IMR-90 (cell line): ENCODE data around the gene STAU1. TPM values are rescaled to one million over a fixed set of nuclear protein-coding genes. Genes with fewer than 3 reads are reported as not detected.

ENCODE experiments used
- ATAC-seq: fragments of 200-7000 bp; cut with Tn5 transposase; 2 replicates; pipeline ENCODE4 v1.9.1; 2020; ENCODE audit warnings: low read depth, mild to moderate bottlenecking, moderate library complexity
- BruUV-seq: library from RNA; stranded (reverse); fragments of 400-500 nt; replicated peaks from 2 replicates; lab custom pipeline; 2021; lab: Mats Ljungman, UMichigan
- CTCF ChIA-PET: fragments of 300-600 bp; formaldehyde crosslinking; extraction: SDS; loops from one replicate; lab custom pipeline; 2021; ENCODE audit warnings: antibody characterized with exemption; lab: Yijun Ruan, JAX
- POLR2A ChIA-PET: fragments of 300-600 bp; sonication (Branson Sonifier 250); formaldehyde crosslinking; loops from one replicate; lab custom pipeline; 2022; ENCODE audit warnings: antibody characterized with exemption; ENCODE audit not compliant: unreplicated experiment; lab: Charles Lee
- DNase-seq: peaks from one replicate; pipeline ENCODE4 v3.0.0; 2013
- H2AFZ ChIP-seq: replicated peaks from 2 replicates; pipeline ENCODE3; 2013; ENCODE audit warnings: low read length, mild to moderate bottlenecking; ENCODE audit not compliant: poor library complexity
- H2AK5ac ChIP-seq: 2 replicates; pipeline ENCODE4 v1.6.1; 2013; ENCODE audit warnings: low read depth, low read length, inconsistent platforms
- H2AK9ac ChIP-seq: replicated peaks from 2 replicates; pipeline ENCODE3; 2013; ENCODE audit warnings: mild to moderate bottlenecking, low read depth, low read length, moderate library complexity; ENCODE audit not compliant: poor library complexity
- H2BK120ac ChIP-seq: 2 replicates; pipeline ENCODE4 v1.6.1; 2013; ENCODE audit warnings: low read depth, low read length, inconsistent platforms
- H2BK15ac ChIP-seq: 3 replicates; pipeline ENCODE4 v1.6.1; 2013; ENCODE audit warnings: low read depth, low read length, inconsistent platforms
- H2BK20ac ChIP-seq: 2 replicates; pipeline ENCODE4 v1.6.1; 2013; ENCODE audit warnings: low read depth, mild to moderate bottlenecking, inconsistent platforms, low read length, moderate library complexity
- H2BK5ac ChIP-seq: 2 replicates; pipeline ENCODE4 v1.6.1; 2013; ENCODE audit warnings: mild to moderate bottlenecking, low read depth, low read length, inconsistent platforms; ENCODE audit not compliant: poor library complexity, severe bottlenecking
- H3K14ac ChIP-seq: replicated peaks from 2 replicates; pipeline ENCODE4 v1.6.1; 2013; ENCODE audit warnings: low read depth, low read length, inconsistent platforms
- H3K18ac ChIP-seq: 2 replicates; pipeline ENCODE4 v1.6.1; 2013; ENCODE audit warnings: low read depth, low read length, control low read depth
- H3K23ac ChIP-seq: 2 replicates; pipeline ENCODE4 v1.6.1; 2013; ENCODE audit warnings: low read depth, low read length, inconsistent platforms
- H3K27ac ChIP-seq: 2 replicates; pipeline ENCODE4 v1.5.1; 2013; ENCODE audit warnings: mild to moderate bottlenecking, control low read depth, low read length; ENCODE audit not compliant: insufficient read depth
- H3K27me3 ChIP-seq: 2 replicates; pipeline ENCODE4 v1.6.1; 2013; ENCODE audit warnings: low read length; ENCODE audit not compliant: control insufficient read depth, insufficient read depth
- H3K36me3 ChIP-seq: 2 replicates; pipeline ENCODE4 v1.6.1; 2013; ENCODE audit warnings: low read length, mixed read lengths; ENCODE audit not compliant: control insufficient read depth, insufficient read depth
- H3K4ac ChIP-seq: 2 replicates; pipeline ENCODE4 v1.6.1; 2013; ENCODE audit warnings: low read depth, low read length, inconsistent platforms
- H3K4me1 ChIP-seq: 2 replicates; pipeline ENCODE4 v1.6.1; 2013; ENCODE audit warnings: low read length, mixed read lengths; ENCODE audit not compliant: control insufficient read depth, insufficient read depth
- H3K4me2 ChIP-seq: 2 replicates; pipeline ENCODE4 v1.6.1; 2013; ENCODE audit warnings: low read depth, mild to moderate bottlenecking, control low read depth, low read length, moderate library complexity
- H3K4me3 ChIP-seq: 2 replicates; pipeline ENCODE4 v1.5.1; 2013; ENCODE audit warnings: low read depth, mild to moderate bottlenecking, control low read depth, low read length, moderate library complexity; ENCODE audit not compliant: insufficient read depth
- H3K56ac ChIP-seq: 2 replicates; pipeline ENCODE4 v1.6.1; 2013; ENCODE audit warnings: low read length, inconsistent platforms; ENCODE audit not compliant: insufficient read depth; ENCODE audit errors: extremely low read depth
- H3K79me1 ChIP-seq, 2 experiments: 2 replicates each; pipeline ENCODE4 v1.6.1; 2013; ENCODE audit warnings: low read length in 2 of 2, inconsistent platforms in 1 of 2, low read depth in 1 of 2
- H3K9ac ChIP-seq: 2 replicates; pipeline ENCODE4 v1.6.1; 2013; ENCODE audit warnings: low read depth, low read length, control low read depth
- H3K9me1 ChIP-seq: 2 replicates; pipeline ENCODE4 v1.6.1; 2013; ENCODE audit warnings: low read length, inconsistent platforms; ENCODE audit not compliant: insufficient read depth
- H3K9me3 ChIP-seq: 2 replicates; pipeline ENCODE4 v1.6.1; 2013; ENCODE audit warnings: low read length; ENCODE audit not compliant: control insufficient read depth, insufficient read depth
- H4K20me1 ChIP-seq: 2 replicates; pipeline ENCODE4 v1.6.1; 2013; ENCODE audit warnings: low read length, inconsistent platforms; ENCODE audit not compliant: insufficient read depth
- H4K5ac ChIP-seq: 2 replicates; pipeline ENCODE4 v1.6.1; 2013; ENCODE audit warnings: mild to moderate bottlenecking, low read depth, low read length, control low read depth
- H4K8ac ChIP-seq, 2 experiments: 2 replicates each; pipeline ENCODE4 v1.6.1; 2013; ENCODE audit warnings: low read depth in 2 of 2, low read length in 2 of 2, control low read depth in 1 of 2, inconsistent platforms in 1 of 2
- H4K91ac ChIP-seq: 2 replicates; pipeline ENCODE4 v1.6.1; 2013; ENCODE audit warnings: low read depth, low read length, inconsistent platforms; ENCODE audit not compliant: insufficient read depth
- BHLHE40 ChIP-seq: fragments of 150-350 bp; IDR thresholded peaks from 2 replicates; pipeline ENCODE4 v1.6.1; 2016; ENCODE audit warnings: mild to moderate bottlenecking, low read depth, low read length
- CEBPB ChIP-seq: IDR thresholded peaks from 2 replicates; pipeline ENCODE4 v1.6.1; 2012; ENCODE audit warnings: low read depth, low read length, improper control_type of control experiment
- CHD1 ChIP-seq: IDR thresholded peaks from 2 replicates; pipeline ENCODE4 v1.6.1; 2012; ENCODE audit warnings: low read depth, low read length, improper control_type of control experiment
- FOS ChIP-seq: fragments of 150-350 bp; IDR thresholded peaks from 2 replicates; pipeline ENCODE4 v1.6.1; 2016; ENCODE audit warnings: low read depth, low read length
- MAFK ChIP-seq: IDR thresholded peaks from 2 replicates; pipeline ENCODE4 v1.6.1; 2012; ENCODE audit warnings: low read depth, low read length, improper control_type of control experiment
- MAZ ChIP-seq: IDR thresholded peaks from 2 replicates; pipeline ENCODE4 v1.6.1; 2012; ENCODE audit warnings: low read depth, mild to moderate bottlenecking, low read length, improper control_type of control experiment, moderate library complexity, borderline replicate concordance
- NFE2L2 ChIP-seq: fragments of 150-350 bp; IDR thresholded peaks from 2 replicates; pipeline ENCODE4 v1.6.1; 2016; ENCODE audit warnings: low read depth, mild to moderate bottlenecking, low read length
- POLR2A ChIP-seq: IDR thresholded peaks from 2 replicates; pipeline ENCODE4 v1.6.1; 2012; ENCODE audit warnings: mild to moderate bottlenecking, low read depth, low read length
- RFX5 ChIP-seq: IDR thresholded peaks from 2 replicates; pipeline ENCODE4 v1.8.0; 2012; ENCODE audit warnings: low read depth, mild to moderate bottlenecking, low read length, moderate library complexity
- SMC3 ChIP-seq: fragments of 150-350 bp; IDR thresholded peaks from 2 replicates; pipeline ENCODE4 v1.6.1; 2016; ENCODE audit warnings: low read depth, mild to moderate bottlenecking, antibody characterized with exemption, low read length, moderate library complexity
- WGBS, 2 experiments: methylation state at CpG; one replicate each; pipeline versions ENCODE4 v1.1.5 to v1.1.7; 2013; ENCODE audit warnings: missing lambda C conversion rate in 2 of 2; ENCODE audit not compliant: insufficient read length in 1 of 2; ENCODE audit errors: extremely low coverage in 2 of 2; 5-methylcytosine and 5-hydroxymethylcytosine counted together
- dilution Hi-C: fragments of 300-500 bp; cut with HindIII; formaldehyde crosslinking; loops from one replicate; pipeline ENCODE4 v1.14.3; 2018; ENCODE audit warnings: low sequenced_read_pairs; ENCODE audit not compliant: unreplicated experiment
- in situ Hi-C: fragments of 300-500 bp; cut with MboI; formaldehyde crosslinking; loops from 3 replicates; pipeline ENCODE4 v1.14.3; 2019; ENCODE audit warnings: low sequenced_read_pairs, inconsistent platforms, mixed read lengths
- intact Hi-C: fragments of 100-400 bp; cut with micrococcal nuclease; formaldehyde crosslinking; loops from 2 replicates; pipeline ENCODE4 v1.10.0; 2022
- polyA plus RNA-seq, 3 experiments: library from polyadenylated mRNA; depleted of rRNA; stranded (reverse); fragments of >200 nt; gene quantifications; 2 replicates each; pipeline ENCODE4 v1.2.3, GENCODE V29; 2012; ENCODE audit warnings: low replicate concordance in 1 of 3
- total RNA-seq: library from RNA; depleted of rRNA; stranded (reverse); fragments of >200 nt; gene quantifications from 2 replicates; pipeline ENCODE4 v1.2.3, GENCODE V29; 2012
- TF ChIP-seq, protein P1 (sequence below): conservative IDR thresholded peaks from 2 replicates; pipeline ENCODE4 v1.5.1; 2012; ENCODE audit warnings: mild to moderate bottlenecking, low read depth, low read length, improper control_type of control experiment

STAU1 gene
- total and polyA plus RNA-seq, 2 of the 4 experiments (the other 2 are of a cell fraction): 35.3 to 50.3 TPM

- Histone ChIP-seq H2AK5ac (no peak overlapping the region), H2BK5ac (no peak overlapping the region), H4K91ac (no peak overlapping the region), H2AFZ (no peak overlapping the region), H4K20me1 (no peaks in the 10 kb centered on the region), H3K23ac (no peak overlapping the region), H3K9ac (no peak overlapping the region), H2BK20ac (no peak overlapping the region), H3K9me3 (no peaks in the 10 kb centered on the region), H3K4me1 (no peaks in the 10 kb centered on the region), H4K5ac (no peak overlapping the region), H2AK9ac (no peak overlapping the region), H3K36me3 (peaks cover 37% of the 10 kb centered on the region), H3K9me1 (no peaks in the 10 kb centered on the region), H3K79me1 (peaks cover 0 to under 1% of the 10 kb centered on the region in 2 experiments; a peak in 2 of 4 replicates), H3K18ac (no peak overlapping the region), H3K4me2 (no peak overlapping the region), H2BK120ac (no peak overlapping the region), H3K56ac (no peak overlapping the region), H4K8ac (no peak overlapping the region), H3K27me3 (no peaks in the 10 kb centered on the region), H3K14ac (no peak overlapping the region), H3K27ac (no peak overlapping the region), H3K4ac (no peak overlapping the region), H3K4me3 (no peak overlapping the region), H2BK15ac (no peak overlapping the region)
- POLR2A ChIA-PET: no interaction called here
- dilution Hi-C loops: no loop called here
- TF ChIP-seq MAZ (no peak), NFE2L2 (no peak), CHD1 (no peak), FOS (no peak), SMC3 (no peak), MAFK (no peak), BHLHE40 (no peak), CEBPB (no peak), RFX5 (no peak), POLR2A (no peak)
- TF ChIP-seq, protein P1, sequence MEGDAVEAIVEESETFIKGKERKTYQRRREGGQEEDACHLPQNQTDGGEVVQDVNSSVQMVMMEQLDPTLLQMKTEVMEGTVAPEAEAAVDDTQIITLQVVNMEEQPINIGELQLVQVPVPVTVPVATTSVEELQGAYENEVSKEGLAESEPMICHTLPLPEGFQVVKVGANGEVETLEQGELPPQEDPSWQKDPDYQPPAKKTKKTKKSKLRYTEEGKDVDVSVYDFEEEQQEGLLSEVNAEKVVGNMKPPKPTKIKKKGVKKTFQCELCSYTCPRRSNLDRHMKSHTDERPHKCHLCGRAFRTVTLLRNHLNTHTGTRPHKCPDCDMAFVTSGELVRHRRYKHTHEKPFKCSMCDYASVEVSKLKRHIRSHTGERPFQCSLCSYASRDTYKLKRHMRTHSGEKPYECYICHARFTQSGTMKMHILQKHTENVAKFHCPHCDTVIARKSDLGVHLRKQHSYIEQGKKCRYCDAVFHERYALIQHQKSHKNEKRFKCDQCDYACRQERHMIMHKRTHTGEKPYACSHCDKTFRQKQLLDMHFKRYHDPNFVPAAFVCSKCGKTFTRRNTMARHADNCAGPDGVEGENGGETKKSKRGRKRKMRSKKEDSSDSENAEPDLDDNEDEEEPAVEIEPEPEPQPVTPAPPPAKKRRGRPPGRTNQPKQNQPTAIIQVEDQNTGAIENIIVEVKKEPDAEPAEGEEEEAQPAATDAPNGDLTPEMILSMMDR: no peak
- BruUV-seq: no TSS peak
- intact Hi-C loops: loop anchor here (2.0 kb wide), 1 partner anchor 13 kb away; no protein-coding TSS in a partner anchor
- CTCF ChIA-PET: no interaction called here
- in situ Hi-C loops: no loop called here
- WGBS, 2 experiments: no CpG with 5 or more reads among the region's 1 CpG
- ATAC-seq: no peak
- DNase-seq: no peak
These were observed 96.4 kb downstream of the STAU1 start for GRCh38 chr20:49091762-49092161.
